Measurements from ENCODE around the gene SPPL3.

Gene SPPL3

DNA sequence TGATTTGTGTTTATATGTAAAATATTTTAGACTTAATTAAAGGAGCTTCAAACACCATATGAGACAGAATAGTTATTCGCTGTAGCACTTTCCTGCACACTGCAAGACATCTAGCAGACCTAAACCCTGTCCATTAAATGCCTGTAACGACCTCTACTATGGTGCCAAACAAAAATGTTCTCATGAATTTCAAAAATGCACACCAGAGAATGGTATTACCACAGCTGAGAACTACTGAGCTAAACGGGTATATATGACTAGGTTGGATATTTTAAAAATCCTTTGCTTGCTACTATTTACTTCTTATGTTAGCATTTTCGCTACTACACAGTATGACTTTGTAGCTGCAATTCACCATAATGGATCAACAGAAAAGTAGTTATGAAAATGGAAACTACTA is 34.8 kb downstream of the SPPL3 start:
- H3K4me3 ChIP-seq (ENCODE audit: control insufficient read depth, low read depth, low read length) = no peak overlapping the region
- no peak for TF ChIP-seq CTCF (IDR thresholded peaks at IDR 0.05; ENCODE audit: control insufficient read depth, insufficient read depth, low read depth, low read length, missing control alignments)
- DNase-seq (ENCODE audit: low read depth) = no peak

DNA sequence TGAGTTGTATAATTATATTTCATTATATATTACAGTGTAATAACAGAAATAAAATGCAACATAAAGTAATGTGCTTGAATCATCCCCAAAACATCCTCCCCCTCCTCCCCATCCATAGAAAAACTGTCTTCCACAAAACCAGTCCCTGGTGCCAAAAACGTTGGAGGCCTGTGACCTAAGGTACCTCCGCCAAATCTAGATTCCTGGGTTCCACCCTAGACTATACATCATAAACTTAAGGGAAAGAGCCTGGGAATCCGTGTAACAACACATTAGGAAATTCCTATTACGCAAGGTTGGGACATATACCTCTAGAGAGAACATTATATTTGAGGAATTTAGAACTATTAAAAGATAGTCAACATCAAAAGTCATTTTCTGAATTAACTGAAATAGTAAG is 38.0 kb downstream of the SPPL3 start:
- H3K4me3 ChIP-seq (ENCODE audit: control insufficient read depth, low read depth, low read length) = no peak overlapping the region
- no peak for DNase-seq (ENCODE audit: low read depth)
- no peak for TF ChIP-seq CTCF (IDR thresholded peaks at IDR 0.05; ENCODE audit: control insufficient read depth, insufficient read depth, low read depth, low read length, missing control alignments)

GRCh38 chr12:120865098-120865497 is 39.1 kb downstream of the SPPL3 start:
- DNase-seq (ENCODE audit: low read depth) = no peak
- TF ChIP-seq CTCF (IDR thresholded peaks at IDR 0.05; ENCODE audit: control insufficient read depth, insufficient read depth, low read depth, low read length, missing control alignments) = no peak
- H3K4me3 ChIP-seq (ENCODE audit: control insufficient read depth, low read depth, low read length) = no peak overlapping the region

GRCh38 chr12:120862664-120863063 is 41.5 kb downstream of the SPPL3 start:
- H3K4me3 ChIP-seq (ENCODE audit: control insufficient read depth, low read depth, low read length) = no peak overlapping the region
- TF ChIP-seq CTCF (IDR thresholded peaks at IDR 0.05; ENCODE audit: control insufficient read depth, insufficient read depth, low read depth, low read length, missing control alignments) = no peak
- no peak for DNase-seq (ENCODE audit: low read depth)

- no peak for TF ChIP-seq CTCF (IDR thresholded peaks at IDR 0.05; ENCODE audit: control insufficient read depth, insufficient read depth, low read depth, low read length, missing control alignments)
- DNase-seq (ENCODE audit: low read depth) = no peak
- H3K4me3 ChIP-seq (ENCODE audit: control insufficient read depth, low read depth, low read length) = no peak overlapping the region
These were observed 42.9 kb downstream of the SPPL3 start for GRCh38 chr12:120861074-120861795.

- H3K4me3 ChIP-seq (ENCODE audit: control insufficient read depth, low read depth, low read length) = no peak overlapping the region
- no peak for DNase-seq (ENCODE audit: low read depth)
- no peak for TF ChIP-seq CTCF (IDR thresholded peaks at IDR 0.05; ENCODE audit: control insufficient read depth, insufficient read depth, low read depth, low read length, missing control alignments)
These were observed 45.7 kb downstream of the SPPL3 start for GRCh38 chr12:120858306-120859088.
